SK-N-SH (cell line): ENCODE data around the gene SIPA1. TPM values are rescaled to one million over a fixed set of nuclear protein-coding genes. Genes with fewer than 3 reads are reported as not detected.

Source experiments
- CTCF ChIA-PET: fragments of 300-600, 350-600 bp; formaldehyde crosslinking; extraction: SDS; loops from one replicate; lab custom pipeline; 2021; lab: Yijun Ruan, JAX
- POLR2A ChIA-PET: fragments of 350-600 bp; sonication (Branson Sonifier 250); formaldehyde crosslinking; extraction: SDS; loops from one replicate; lab custom pipeline; 2020; ENCODE audit warnings: antibody characterized with exemption, inconsistent platforms; lab: Yijun Ruan, JAX
- DNase-seq: peaks from one replicate; pipeline ENCODE4 v3.0.0; 2012
- H2AFZ ChIP-seq: fragments of 200-600 bp; sonication (generic); 2 replicates; pipeline ENCODE4 v1.8.1; 2016; ENCODE audit warnings: antibody characterized with exemption, mild to moderate bottlenecking, low read depth
- H3F3A ChIP-seq: fragments of 200-600 bp; sonication (generic); replicated peaks from 2 replicates; pipeline ENCODE3; 2016; ENCODE audit warnings: antibody characterized with exemption, mild to moderate bottlenecking; ENCODE audit not compliant: insufficient read depth
- H3K27ac ChIP-seq, 2 experiments: fragments of 200-500 bp in 1 of 2; fragments of 200-600 bp in 1 of 2; sonication (Bioruptor generic) in 1 of 2; sonication (generic), shearing (Covaris generic) in 1 of 2; 2 replicates each; pipeline versions ENCODE4 v1.5.1 to v1.6.1; 2014 to 2016; ENCODE audit warnings: low read depth in 2 of 2, inconsistent platforms in 1 of 2, low read length in 1 of 2, mild to moderate bottlenecking in 1 of 2, mixed read lengths in 1 of 2
- H3K27me3 ChIP-seq: fragments of 200-600 bp; sonication (generic), shearing (Covaris generic); 2 replicates; pipeline ENCODE4 v1.6.1; 2016; ENCODE audit warnings: mixed run types; ENCODE audit not compliant: insufficient read depth
- H3K36me3 ChIP-seq, 2 experiments: fragments of 200-500 bp in 1 of 2; fragments of 200-600 bp in 1 of 2; sonication (Bioruptor generic) in 1 of 2; sonication (generic) in 1 of 2; replicated peaks in 1 of 2; 2 replicates each; pipeline versions ENCODE3 to v1.5.1; 2014 to 2016; ENCODE audit warnings: low read length in 1 of 2, mild to moderate bottlenecking in 1 of 2; ENCODE audit not compliant: insufficient read depth in 2 of 2, control insufficient read depth in 1 of 2
- H3K4me1 ChIP-seq, 2 experiments: fragments of 200-500 bp in 1 of 2; fragments of 200-600 bp in 1 of 2; sonication (Bioruptor generic) in 1 of 2; sonication (generic), shearing (Covaris generic) in 1 of 2; 2 replicates each; pipeline versions ENCODE4 v1.5.1 to v1.6.1; 2014 to 2016; ENCODE audit warnings: low read depth in 1 of 2, low read length in 1 of 2, mixed run types in 1 of 2; ENCODE audit not compliant: insufficient read depth in 2 of 2, control insufficient read depth in 1 of 2
- H3K4me2 ChIP-seq: fragments of 200-600 bp; sonication (generic), shearing (Covaris generic); 2 replicates; pipeline ENCODE4 v1.6.1; 2017; ENCODE audit warnings: mixed run types
- H3K4me3 ChIP-seq, 2 experiments: fragments of 200-500 bp in 1 of 2; fragments of 200-600 bp in 1 of 2; sonication (Bioruptor generic) in 1 of 2; sonication (generic), shearing (Covaris generic) in 1 of 2; 2 replicates each; pipeline versions ENCODE4 v1.5.1 to v1.8.1; 2014 to 2016; ENCODE audit warnings: low read depth in 2 of 2, inconsistent platforms in 1 of 2, low read length in 1 of 2, mild to moderate bottlenecking in 1 of 2, mixed read lengths in 1 of 2, moderate library complexity in 1 of 2
- H3K79me2 ChIP-seq: fragments of 200-600 bp; sonication (generic); 2 replicates; pipeline ENCODE4 v1.8.1; 2017; ENCODE audit warnings: mild to moderate bottlenecking; ENCODE audit not compliant: insufficient read depth
- H3K9ac ChIP-seq: fragments of 200-600 bp; sonication (generic); 2 replicates; pipeline ENCODE4 v1.6.1; 2017; ENCODE audit warnings: mixed run types
- H3K9me2 ChIP-seq: fragments of 200-600 bp; sonication (generic); 2 replicates; pipeline ENCODE4 v1.6.1; 2017; ENCODE audit warnings: mixed run types
- H3K9me3 ChIP-seq: fragments of 200-600 bp; sonication (generic); 2 replicates; pipeline ENCODE4 v1.6.1; 2017; ENCODE audit warnings: mixed run types, mild to moderate bottlenecking, moderate library complexity
- H4K20me1 ChIP-seq: fragments of 200-600 bp; sonication (generic); 2 replicates; pipeline ENCODE4 v1.6.1; 2017; ENCODE audit warnings: mild to moderate bottlenecking, mixed run types; ENCODE audit not compliant: insufficient read depth
- CHD2 ChIP-seq: fragments of 150-350 bp; IDR thresholded peaks from 2 replicates; pipeline ENCODE4 v1.6.1; 2018; ENCODE audit warnings: low read length; ENCODE audit not compliant: partially characterized antibody
- ELF1 ChIP-seq: IDR thresholded peaks from 2 replicates; pipeline ENCODE4 v1.4.0; 2012
- FOXM1 ChIP-seq: IDR thresholded peaks from 2 replicates; pipeline ENCODE4 v1.4.0; 2012; ENCODE audit warnings: low read depth, mild to moderate bottlenecking
- GABPA ChIP-seq: IDR thresholded peaks from 2 replicates; pipeline ENCODE4 v1.4.0; 2012; ENCODE audit warnings: low read depth, mild to moderate bottlenecking
- IRF3 ChIP-seq: fragments of 150-350 bp; IDR thresholded peaks from 2 replicates; pipeline ENCODE4 v1.6.1; 2016; ENCODE audit warnings: mild to moderate bottlenecking, low read depth, low read length
- PBX3 ChIP-seq: IDR thresholded peaks from 2 replicates; pipeline ENCODE4; 2012
- RAD21 ChIP-seq: IDR thresholded peaks from 2 replicates; pipeline ENCODE4 v1.6.1; 2012; ENCODE audit warnings: mild to moderate bottlenecking, low read length
- RFX5 ChIP-seq: IDR thresholded peaks from 2 replicates; pipeline ENCODE4 v1.6.1; 2012; ENCODE audit warnings: mild to moderate bottlenecking, improper control_type of control experiment, low read length
- RXRA ChIP-seq: IDR thresholded peaks from 2 replicates; pipeline ENCODE4 v1.4.0; 2012; ENCODE audit warnings: low read depth, mild to moderate bottlenecking, borderline replicate concordance
- SIN3A ChIP-seq: IDR thresholded peaks from 2 replicates; pipeline ENCODE4 v1.6.1; 2012; ENCODE audit warnings: low read depth, mild to moderate bottlenecking, low read length, moderate library complexity, borderline replicate concordance
- SMC3 ChIP-seq: IDR thresholded peaks from 2 replicates; pipeline ENCODE4 v1.6.1; 2012; ENCODE audit warnings: low read depth, low read length, improper control_type of control experiment
- ZBTB33 ChIP-seq: IDR thresholded peaks from 2 replicates; pipeline ENCODE4 v1.4.0; 2012; ENCODE audit warnings: low read depth, borderline replicate concordance
- WGBS: methylation state at CpG from one replicate; pipeline ENCODE4 v1.1.6; 2017; ENCODE audit warnings: low lambda C conversion rate; 5-methylcytosine and 5-hydroxymethylcytosine counted together
- polyA plus RNA-seq, 3 experiments: library from polyadenylated mRNA; depleted of rRNA; stranded (reverse); fragments of >200 nt; gene quantifications; 2 replicates each; pipeline ENCODE4 v1.2.3, GENCODE V29; 2012
- TF ChIP-seq, protein P1 (sequence below): IDR thresholded peaks from 2 replicates; pipeline ENCODE4 v1.6.1; 2012; ENCODE audit warnings: mild to moderate bottlenecking, low read depth, low read length, moderate library complexity

The SIPA1 gene
- polyA plus RNA-seq, 1 of the 3 experiments (the other 2 are of a cell fraction) = 18.7 TPM

DNA sequence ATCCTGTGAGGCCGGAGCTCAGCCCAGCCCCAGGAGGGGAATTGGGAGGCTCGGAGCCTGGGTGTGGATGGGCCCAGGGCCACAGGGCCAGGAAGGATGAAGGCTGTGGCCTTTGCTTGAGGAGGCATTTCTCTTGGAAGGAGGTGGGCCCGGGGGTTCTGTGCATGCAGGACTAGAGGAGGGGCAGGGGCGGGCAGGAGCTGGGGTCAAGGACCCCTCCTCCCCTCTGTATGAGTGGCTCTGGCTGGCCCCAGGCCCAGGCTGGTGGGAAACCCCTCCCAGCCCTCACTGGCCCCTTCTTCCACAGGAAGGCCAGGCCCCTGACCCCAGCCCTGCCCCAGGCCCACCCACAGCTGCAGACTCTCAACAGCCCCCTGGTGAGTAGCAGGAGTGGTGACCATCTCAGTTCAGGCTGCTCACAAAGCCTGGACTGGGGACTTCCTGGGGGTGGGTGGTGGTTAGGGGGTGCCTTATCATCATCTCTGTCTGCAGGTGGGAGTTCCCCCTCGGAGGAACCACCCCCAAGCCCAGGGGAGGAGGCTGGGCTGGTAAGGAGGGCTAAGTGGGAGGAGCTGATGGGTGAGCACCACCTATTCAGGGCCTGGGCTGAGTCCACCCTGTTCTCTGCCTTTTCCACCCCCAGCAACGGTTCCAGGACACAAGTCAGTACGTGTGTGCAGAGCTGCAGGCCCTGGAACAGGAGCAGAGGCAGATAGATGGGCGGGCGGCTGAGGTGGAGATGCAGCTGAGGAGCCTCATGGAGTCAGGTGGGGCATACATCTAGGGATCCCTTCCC lies 48.3 kb upstream of the SIPA1 start:
- H3K9ac ChIP-seq = no peak overlapping the region
- CTCF ChIA-PET = interaction anchor here (1.1 to 12.8 kb wide), 6 partner anchors 10 to 49 kb away, joined by 3 to 216 read pairs (median 6); partner anchors contain the start of genes EHBP1L1 and FAM89B
- 0 out of 2 replicates have a peak, but pooled peaks cover 3% of the 10 kb centered on the region for H4K20me1 ChIP-seq
- no peak overlapping the region for H3K27ac ChIP-seq
- no peaks in the 10 kb centered on the region for H3K27me3 ChIP-seq
- 98% methylated on average over 6 of the region's 9 CpGs for WGBS
- H2AFZ ChIP-seq = no peak overlapping the region
- peaks cover 0 to 19% of the 10 kb centered on the region in 2 experiments; a peak in 1 of 4 replicates for H3K4me1 ChIP-seq
- no peaks in the 10 kb centered on the region for H3K9me3 ChIP-seq
- H3F3A ChIP-seq = peaks cover 15% of the 10 kb centered on the region
- no peak for TF ChIP-seq SIN3A
- no peak for TF ChIP-seq GABPA
- TF ChIP-seq RAD21 = no peak
- TF ChIP-seq IRF3 = no peak
- TF ChIP-seq RXRA = no peak
- no peak for TF ChIP-seq ELF1
- TF ChIP-seq RFX5 = no peak
- TF ChIP-seq ZBTB33 = no peak
- TF ChIP-seq, protein P1, sequence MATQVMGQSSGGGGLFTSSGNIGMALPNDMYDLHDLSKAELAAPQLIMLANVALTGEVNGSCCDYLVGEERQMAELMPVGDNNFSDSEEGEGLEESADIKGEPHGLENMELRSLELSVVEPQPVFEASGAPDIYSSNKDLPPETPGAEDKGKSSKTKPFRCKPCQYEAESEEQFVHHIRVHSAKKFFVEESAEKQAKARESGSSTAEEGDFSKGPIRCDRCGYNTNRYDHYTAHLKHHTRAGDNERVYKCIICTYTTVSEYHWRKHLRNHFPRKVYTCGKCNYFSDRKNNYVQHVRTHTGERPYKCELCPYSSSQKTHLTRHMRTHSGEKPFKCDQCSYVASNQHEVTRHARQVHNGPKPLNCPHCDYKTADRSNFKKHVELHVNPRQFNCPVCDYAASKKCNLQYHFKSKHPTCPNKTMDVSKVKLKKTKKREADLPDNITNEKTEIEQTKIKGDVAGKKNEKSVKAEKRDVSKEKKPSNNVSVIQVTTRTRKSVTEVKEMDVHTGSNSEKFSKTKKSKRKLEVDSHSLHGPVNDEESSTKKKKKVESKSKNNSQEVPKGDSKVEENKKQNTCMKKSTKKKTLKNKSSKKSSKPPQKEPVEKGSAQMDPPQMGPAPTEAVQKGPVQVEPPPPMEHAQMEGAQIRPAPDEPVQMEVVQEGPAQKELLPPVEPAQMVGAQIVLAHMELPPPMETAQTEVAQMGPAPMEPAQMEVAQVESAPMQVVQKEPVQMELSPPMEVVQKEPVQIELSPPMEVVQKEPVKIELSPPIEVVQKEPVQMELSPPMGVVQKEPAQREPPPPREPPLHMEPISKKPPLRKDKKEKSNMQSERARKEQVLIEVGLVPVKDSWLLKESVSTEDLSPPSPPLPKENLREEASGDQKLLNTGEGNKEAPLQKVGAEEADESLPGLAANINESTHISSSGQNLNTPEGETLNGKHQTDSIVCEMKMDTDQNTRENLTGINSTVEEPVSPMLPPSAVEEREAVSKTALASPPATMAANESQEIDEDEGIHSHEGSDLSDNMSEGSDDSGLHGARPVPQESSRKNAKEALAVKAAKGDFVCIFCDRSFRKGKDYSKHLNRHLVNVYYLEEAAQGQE = no peak
- TF ChIP-seq SMC3 = no peak
- TF ChIP-seq PBX3 = no peak
- TF ChIP-seq FOXM1 = no peak
- TF ChIP-seq CHD2 = no peak
- TF ChIP-seq, all 33 proteins: peak for 0
- H3K4me2 ChIP-seq = no peak overlapping the region
- DNase-seq = no peak
- H3K36me3 ChIP-seq = peaks cover 0 to 23% of the 10 kb centered on the region in 2 experiments
- no peaks in the 10 kb centered on the region for H3K79me2 ChIP-seq
- H3K4me3 ChIP-seq = no peak overlapping the region
- POLR2A ChIA-PET = interaction anchor here (0.9 to 1.4 kb wide), 2 partner anchors 13 to 17 kb away, joined by 3 to 4 read pairs; no protein-coding TSS in a partner anchor
- no peaks in the 10 kb centered on the region for H3K9me2 ChIP-seq
